ENCODE measurements around the gene TBL1X. TPM values are rescaled to one million over a fixed set of nuclear protein-coding genes. Genes with fewer than 3 reads are reported as not detected.

The TBL1X gene
- total and polyA plus RNA-seq, 2 of the 13 experiments (the other 11 are each of a cell fraction or from before 2014, with no cell fraction given), result 17.6 to 19.9 TPM

DNA sequence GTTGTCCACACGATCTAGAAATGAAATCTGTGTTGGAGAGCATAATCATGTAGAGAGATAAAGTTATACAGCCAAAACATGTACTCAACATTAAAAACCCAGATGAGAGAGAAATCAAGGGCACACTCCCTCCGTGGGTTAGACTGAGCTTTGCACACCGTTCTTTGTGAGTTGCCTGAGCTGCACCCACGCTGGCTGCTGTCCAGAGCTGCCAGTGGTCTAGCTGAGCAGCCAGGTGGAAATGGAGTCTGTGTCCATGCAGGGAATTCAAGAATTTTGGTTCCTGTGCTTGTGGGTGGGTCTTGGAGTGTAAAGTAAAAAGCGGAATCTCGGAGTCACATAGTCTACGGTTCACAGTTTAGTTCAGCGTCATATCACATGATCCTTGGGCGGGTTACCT lies 216.2 kb downstream of the TBL1X start:
- H3K4me2 ChIP-seq (ENCODE audit: low read depth, low read length), result no peak overlapping the region
- WGBS (ENCODE audit: low lambda C conversion rate), result 95% methylated on average over 7 of the region's 9 CpGs
- ATAC-seq (no peak), DNase-seq (ENCODE audit: low spot score) (no peak), FAIRE-seq (no peak)
- TF ChIP-seq KAT8 (CRISPR knock-in tag; IDR thresholded peaks at IDR 0.05) (no peak), ZSCAN12 (CRISPR knock-in tag; IDR thresholded peaks at IDR 0.05) (no peak), NFKBIZ (CRISPR knock-in tag; IDR thresholded peaks at IDR 0.05) (no peak), FOXJ3 (CRISPR knock-in tag; IDR thresholded peaks at IDR 0.05; ENCODE audit: borderline replicate concordance) (no peak), RBFOX2 (IDR thresholded peaks at IDR 0.05; ENCODE audit: low read depth, low read length) (no peak), NFRKB (IDR thresholded peaks at IDR 0.05) (no peak)
- TF ChIP-seq, protein P1, sequence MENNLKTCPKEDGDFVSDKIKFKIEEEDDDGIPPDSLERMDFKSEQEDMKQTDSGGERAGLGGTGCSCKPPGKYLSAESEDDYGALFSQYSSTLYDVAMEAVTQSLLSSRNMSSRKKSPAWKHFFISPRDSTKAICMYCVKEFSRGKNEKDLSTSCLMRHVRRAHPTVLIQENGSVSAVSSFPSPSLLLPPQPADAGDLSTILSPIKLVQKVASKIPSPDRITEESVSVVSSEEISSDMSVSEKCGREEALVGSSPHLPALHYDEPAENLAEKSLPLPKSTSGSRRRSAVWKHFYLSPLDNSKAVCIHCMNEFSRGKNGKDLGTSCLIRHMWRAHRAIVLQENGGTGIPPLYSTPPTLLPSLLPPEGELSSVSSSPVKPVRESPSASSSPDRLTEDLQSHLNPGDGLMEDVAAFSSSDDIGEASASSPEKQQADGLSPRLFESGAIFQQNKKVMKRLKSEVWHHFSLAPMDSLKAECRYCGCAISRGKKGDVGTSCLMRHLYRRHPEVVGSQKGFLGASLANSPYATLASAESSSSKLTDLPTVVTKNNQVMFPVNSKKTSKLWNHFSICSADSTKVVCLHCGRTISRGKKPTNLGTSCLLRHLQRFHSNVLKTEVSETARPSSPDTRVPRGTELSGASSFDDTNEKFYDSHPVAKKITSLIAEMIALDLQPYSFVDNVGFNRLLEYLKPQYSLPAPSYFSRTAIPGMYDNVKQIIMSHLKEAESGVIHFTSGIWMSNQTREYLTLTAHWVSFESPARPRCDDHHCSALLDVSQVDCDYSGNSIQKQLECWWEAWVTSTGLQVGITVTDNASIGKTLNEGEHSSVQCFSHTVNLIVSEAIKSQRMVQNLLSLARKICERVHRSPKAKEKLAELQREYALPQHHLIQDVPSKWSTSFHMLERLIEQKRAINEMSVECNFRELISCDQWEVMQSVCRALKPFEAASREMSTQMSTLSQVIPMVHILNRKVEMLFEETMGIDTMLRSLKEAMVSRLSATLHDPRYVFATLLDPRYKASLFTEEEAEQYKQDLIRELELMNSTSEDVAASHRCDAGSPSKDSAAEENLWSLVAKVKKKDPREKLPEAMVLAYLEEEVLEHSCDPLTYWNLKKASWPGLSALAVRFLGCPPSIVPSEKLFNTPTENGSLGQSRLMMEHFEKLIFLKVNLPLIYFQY (CRISPR knock-in tag; IDR thresholded peaks at IDR 0.05; ENCODE audit: borderline replicate concordance), result no peak
- TF ChIP-seq, protein P2, sequence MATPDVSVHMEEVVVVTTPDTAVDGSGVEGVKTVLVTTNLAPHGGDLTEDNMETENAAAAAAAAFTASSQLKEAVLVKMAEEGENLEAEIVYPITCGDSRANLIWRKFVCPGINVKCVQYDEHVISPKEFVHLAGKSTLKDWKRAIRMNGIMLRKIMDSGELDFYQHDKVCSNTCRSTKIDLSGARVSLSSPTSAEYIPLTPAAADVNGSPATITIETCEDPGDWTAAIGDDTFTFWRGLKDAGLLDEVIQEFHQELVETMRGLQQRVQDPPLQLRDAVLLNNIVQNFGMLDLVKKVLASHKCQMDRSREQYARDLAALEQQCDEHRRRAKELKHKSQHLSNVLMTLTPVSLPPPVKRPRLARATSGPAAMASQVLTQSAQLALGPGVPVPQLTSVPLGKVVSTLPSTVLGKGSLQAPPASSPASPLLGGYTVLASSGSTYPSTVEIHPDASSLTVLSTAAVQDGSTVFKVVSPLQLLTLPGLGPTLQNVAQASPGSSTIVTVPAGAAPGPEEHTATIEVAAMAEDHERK (CRISPR knock-in tag; IDR thresholded peaks at IDR 0.05; ENCODE audit: low read depth), result no peak
- in situ Hi-C loops (cut with HindIII; ENCODE audit: extremely low pct_ligation_motif_present, low pct_unique_long_range_greater_than_20kb), result no loop called here
- intact Hi-C loops (cut with micrococcal nuclease; ENCODE audit: unreplicated experiment), result no loop called here
- ChIA-PET CTCF (ENCODE audit: low intra/inter-chr PET ratio, low total read pairs) (no interaction called here), POLR2A (no interaction called here)
- no peak overlapping the region for H3K27ac ChIP-seq (ENCODE audit: extremely low read length, insufficient read depth, low read length)
- no TSS peak for BruUV-seq (replicated peaks)
- H4K20me1 ChIP-seq (ENCODE audit: insufficient read depth, low read length), result no peaks in the 10 kb centered on the region
- no peaks in the 10 kb centered on the region for H3K27me3 ChIP-seq (ENCODE audit: control insufficient read depth in 1 of 2, insufficient read depth in 2 of 2, low read length in 2 of 2)
- H3K9ac ChIP-seq (ENCODE audit: insufficient read depth, low read depth, low read length), result no peak overlapping the region
- peaks cover 3 to 10% of the 10 kb centered on the region in 2 experiments; a peak in 2 of 5 replicates for H3K36me3 ChIP-seq (replicated peaks in 1 of 2; ENCODE audit: control insufficient read depth in 1 of 2, insufficient read depth in 2 of 2, low read length in 2 of 2)
- H3K4me3 ChIP-seq (replicated peaks in 1 of 3; ENCODE audit: insufficient read depth in 1 of 3, low read depth in 2 of 3, low read length in 3 of 3), result no peak overlapping the region
- H3K9me3 ChIP-seq (ENCODE audit: low read length), result no peaks in the 10 kb centered on the region
- H3K4me1 ChIP-seq (ENCODE audit: insufficient read depth, low read length), result no peaks in the 10 kb centered on the region
- no peak overlapping the region for H2AFZ ChIP-seq (ENCODE audit: low read length)
- H3K79me2 ChIP-seq (ENCODE audit: insufficient read depth, low read length), result no peaks in the 10 kb centered on the region
